Body of pancreas (tissue), 4 donors: ENCODE results near the gene SRRM3.

Source experiments
- CTCF ChIP-seq, 7 experiments: fragments of 450-650 bp in 4 of 7; fragments of 200-600 bp in 3 of 7; sonication (generic) in 3 of 7; IDR thresholded peaks; one replicate each; pipeline ENCODE4 v1.5.1; 2016 to 2019; ENCODE audit warnings: antibody characterized with exemption in 7 of 7
- POLR2A ChIP-seq, 3 donors: fragments of 450-650 bp; IDR thresholded peaks; one replicate each; pipeline ENCODE4 v1.6.1; 2016; ENCODE audit warnings: antibody characterized with exemption in 3 of 3, mild to moderate bottlenecking in 2 of 3

GRCh38 chr7:76272142-76272541 is 70.4 kb downstream of the SRRM3 start:
- TF ChIP-seq CTCF (IDR thresholded peaks at IDR 0.05) (no peak), POLR2A (IDR thresholded peaks at IDR 0.05) (no peak)
